Measurements from ENCODE around the gene CMIP.

Gene CMIP

DNA sequence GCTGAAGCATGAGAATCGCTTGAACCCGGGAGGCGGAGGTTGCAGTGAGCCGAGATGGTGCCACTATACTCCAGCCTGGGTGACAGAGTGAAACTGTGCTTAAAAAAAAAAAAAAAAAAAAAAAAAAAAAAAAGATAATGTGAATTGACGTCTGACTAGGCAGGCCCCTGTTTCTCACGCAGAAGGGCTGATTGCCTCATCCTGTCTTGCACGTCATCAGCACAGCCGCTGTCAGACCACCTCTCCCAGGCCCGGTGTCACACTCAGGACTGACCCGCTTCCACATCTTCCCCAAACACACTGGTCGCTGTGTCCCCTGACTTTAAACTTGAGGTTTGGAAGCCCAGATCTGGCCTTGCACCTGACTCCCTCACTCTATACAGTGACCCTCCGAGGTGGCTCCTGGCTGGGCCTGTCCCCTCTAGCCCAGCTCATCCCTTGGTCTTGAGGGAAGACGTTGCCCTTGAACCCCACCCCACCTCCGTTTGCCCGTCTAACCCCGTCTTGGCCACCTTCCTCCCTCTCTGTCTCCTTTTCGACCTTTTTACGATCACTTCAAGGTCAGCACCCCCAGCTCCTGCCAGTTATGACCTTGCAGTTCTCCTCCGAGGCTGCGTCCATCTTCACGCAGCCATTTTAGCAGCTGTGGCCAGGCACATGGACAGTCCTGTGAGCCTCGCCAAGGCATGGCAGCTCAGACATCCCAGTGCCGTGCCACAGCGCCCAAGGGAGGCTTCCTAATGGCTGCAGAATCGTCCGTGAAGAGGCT is 184.6 kb downstream of the CMIP start:
- no peak for DNase-seq

DNA sequence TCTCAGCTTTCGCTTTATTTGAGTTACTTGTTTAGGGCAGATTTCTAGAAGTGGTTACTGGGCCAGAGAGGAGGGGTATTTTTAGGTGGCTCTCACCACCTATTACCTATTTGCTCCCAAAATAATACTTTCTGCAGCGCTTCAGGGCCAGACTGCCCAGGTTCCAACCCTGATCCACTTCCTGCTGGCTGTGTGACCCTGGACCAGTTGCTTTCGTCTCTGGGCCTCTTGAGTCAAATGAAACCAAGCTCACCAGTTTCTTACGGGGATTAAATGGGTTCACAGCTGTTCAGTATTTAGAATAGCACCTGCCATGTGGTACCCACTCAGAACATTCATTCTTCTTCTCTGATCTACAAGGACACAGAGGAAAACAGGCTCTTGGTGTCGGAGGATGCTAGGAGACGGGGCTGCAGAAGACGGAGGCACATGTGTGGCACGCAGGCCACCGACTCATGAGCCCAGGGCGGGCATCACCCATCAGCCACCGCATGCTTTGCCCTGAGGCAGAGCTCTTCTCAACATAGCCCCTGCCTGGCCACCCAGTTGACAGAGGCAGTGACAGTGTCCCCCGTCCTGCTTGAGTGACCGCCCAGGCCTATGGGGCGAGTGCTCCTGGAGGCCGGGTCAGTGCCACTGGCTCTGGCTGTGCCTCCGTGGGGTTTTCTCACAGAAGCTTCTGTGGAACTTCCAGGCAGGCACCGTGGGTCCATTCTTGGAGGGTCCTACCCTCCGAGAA is 185.5 kb downstream of the CMIP start:
- no peak for DNase-seq

DNA sequence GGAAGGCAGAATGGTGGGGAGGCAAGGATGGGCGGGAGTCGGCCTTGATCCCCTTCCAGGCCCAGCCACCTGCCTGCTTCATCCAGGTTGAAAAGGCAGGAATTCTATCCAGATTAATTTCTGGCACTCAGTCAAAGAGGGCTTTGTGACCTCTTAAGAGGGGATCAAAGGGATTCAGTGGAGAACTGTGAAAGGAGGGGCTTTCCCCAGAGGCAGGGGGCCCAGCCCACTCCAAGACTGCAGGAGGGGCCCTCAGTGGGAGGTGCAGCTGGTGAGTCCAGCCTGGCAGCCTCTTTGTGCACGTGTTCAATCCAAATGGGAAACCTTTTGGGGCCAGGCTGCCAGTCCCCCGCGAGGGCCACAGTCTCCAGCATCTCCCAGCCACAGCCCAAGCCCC is 186.0 kb downstream of the CMIP start:
- DNase-seq, result no peak

DNA sequence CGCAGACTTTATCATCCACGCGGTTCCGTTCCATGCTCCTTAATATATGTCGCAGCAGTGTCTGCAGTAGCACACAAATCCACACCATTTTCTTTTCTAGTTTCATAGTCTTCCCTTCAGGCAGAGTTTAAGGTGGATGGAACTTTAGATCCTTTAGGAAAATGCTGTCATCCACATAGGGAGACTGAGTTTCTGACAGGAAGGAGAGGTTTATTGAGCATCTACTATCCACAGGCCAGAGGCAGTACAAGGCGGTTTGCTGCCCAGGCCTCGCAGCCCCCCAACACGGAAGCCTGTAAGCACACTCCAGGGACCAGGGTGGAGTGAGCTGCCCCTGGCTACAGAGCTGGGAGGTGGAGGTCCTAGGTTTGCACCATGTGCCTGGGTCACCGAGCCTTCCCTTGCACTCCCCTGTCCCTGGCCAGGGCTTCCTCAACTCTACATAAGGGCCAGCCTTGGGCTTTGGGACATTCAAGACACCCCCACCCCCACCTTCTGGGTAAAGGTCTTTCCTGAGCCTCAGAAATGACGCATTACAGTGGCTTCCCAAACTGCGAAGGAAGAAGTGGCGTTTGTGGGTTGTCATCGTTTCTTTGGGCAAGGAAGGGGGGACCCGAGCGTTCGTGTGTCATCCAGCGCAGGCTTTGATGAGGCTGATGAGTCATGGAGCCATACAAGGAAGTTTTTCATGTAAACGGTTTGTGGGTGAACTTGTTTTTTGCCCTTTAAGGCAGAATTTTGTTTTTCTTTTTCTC is 188.0 kb downstream of the CMIP start:
- DNase-seq, result peak; percentile 86

GRCh38 chr16:81633147-81633619 is 188.6 kb downstream of the CMIP start:
- no peak for DNase-seq

DNA sequence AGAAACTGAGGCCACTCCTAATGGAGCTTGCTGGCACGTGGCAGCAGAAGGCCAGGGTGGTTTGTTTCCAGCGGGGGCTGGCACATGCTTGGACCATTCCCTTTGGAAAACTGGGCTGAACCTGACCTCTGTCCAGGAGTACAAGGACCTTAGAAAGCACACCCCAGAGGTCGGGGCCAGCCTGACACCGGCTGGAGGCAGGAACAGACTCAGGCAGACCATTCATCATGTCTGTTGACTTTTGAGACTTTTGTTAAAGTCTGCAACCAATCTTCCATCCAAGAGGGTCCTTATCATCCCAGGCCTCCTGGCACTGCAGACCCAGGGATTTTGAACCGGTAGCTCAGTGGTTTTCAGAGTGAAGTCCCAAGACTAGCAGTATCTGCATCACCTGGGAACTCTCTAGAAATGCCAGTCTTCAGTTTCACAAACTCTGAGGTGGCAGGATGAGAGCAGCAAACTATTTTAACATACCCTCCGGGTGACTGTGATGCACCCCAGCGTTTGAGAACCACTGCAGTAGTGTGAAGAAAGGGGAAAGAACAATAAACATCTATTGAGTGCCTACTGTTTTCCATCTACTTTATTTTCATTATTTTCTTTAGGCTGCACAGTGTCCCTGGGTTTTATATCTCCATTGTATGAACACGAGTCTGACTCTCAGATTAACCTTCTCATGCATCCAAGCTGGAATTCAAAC is 189.2 kb downstream of the CMIP start:
- DNase-seq, result no peak

DNA sequence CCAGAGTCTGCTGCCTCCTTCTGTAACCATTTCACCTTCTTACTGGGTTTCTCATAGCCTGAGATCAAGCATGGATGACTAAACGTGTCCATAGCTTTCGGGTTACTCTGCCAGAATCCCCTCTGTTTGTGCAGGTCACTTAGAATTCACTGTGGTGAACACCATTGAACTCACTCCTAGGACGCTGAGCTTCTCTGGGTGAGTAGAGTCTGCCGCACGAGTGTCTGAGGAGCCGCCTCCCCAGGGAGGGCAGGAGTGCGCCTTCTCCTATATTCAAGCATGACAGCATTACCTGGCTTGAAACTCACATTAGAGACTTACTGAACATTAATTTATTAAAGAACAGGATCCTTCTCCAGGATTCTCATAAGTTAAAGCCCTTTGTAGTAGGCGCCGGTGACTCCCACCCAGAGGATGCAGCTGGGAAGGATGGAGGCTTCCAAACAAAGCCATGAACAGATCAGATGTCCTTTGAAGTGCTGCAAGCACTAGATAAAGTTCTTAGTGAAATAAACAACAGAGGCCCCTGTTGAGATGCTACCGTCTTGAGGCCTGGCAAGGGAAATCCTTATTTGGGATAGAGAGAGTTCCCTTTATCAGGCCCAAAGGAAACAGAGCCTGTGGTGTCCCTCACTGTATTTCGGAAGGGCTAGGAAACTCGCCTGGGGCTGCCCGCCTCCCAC is 189.9 kb downstream of the CMIP start:
- no peak for DNase-seq

- DNase-seq, result no peak
Measured at GRCh38 chr16:81635063-81635937, 190.7 kb downstream of the CMIP start.

GRCh38 chr16:81636298-81636993 is 191.8 kb downstream of the CMIP start:
- DNase-seq, result no peak

- no peak for DNase-seq
Measured at GRCh38 chr16:81637336-81638235, 193.0 kb downstream of the CMIP start.

- DNase-seq, result no peak
Measured at GRCh38 chr16:81638286-81638945, 193.8 kb downstream of the CMIP start.

DNA sequence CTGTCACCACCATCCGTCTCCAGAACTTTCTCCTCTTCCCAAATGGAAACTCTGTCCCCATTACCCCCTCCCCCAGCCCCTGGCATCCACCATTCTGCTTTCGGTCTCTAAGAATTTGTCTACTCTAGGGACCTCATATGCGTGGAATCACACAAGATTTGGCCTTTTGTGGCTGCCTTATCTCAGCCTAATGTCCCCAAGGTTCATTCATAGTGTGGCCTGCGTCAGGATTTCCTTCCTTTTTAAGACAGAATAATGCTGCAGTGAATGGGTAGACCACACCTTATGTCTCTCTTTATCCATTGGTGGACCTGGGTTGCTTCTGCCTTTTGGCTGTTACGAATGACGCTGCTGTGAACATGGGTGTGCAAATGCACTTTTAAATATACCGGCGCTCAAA is 194.7 kb downstream of the CMIP start:
- DNase-seq, result no peak

DNA sequence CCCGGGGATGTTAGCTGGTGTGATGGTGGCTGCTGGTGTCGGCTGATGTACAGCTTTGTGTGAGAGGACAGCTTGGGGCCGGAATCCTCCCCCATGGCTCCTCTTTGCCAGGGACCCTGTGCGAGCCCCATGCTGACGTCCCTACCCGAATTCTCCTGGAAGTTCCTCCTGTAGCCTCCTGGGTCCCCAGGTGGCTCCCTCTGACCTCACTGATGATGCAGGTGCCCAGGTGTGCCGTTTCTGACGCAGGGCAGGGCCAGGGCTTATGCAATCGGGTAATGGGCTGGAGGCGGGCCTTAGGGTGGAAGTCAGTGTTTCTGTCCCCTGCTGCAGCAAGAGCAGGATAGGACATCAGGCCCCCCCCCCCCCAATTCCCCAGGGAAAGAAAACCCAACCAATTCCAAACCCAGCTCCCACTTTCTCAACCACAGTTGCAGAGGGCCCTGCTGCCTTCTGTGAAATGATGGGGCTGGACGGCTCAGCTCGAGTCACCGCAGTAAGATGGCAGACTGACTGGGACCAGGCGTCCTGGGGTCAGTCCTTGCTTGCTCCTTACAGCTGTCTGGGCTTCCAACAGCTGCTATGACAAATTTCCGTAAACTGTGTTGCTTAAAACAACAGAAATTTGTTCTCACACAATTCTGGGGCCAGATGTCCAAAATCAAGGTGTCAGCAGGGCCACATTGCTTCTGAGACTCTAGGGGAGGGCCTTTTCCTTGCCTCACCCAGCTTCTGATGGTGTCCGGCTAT is 195.5 kb downstream of the CMIP start:
- DNase-seq, result no peak

- DNase-seq, result no peak
Measured at GRCh38 chr16:81640681-81641070, 196.1 kb downstream of the CMIP start.

- DNase-seq, result no peak
Measured at GRCh38 chr16:81641395-81642106, 196.9 kb downstream of the CMIP start.

- DNase-seq, result no peak
Measured at GRCh38 chr16:81642107-81642436, 197.5 kb downstream of the CMIP start.

GRCh38 chr16:81642943-81643342 is 198.3 kb downstream of the CMIP start:
- no peak for DNase-seq

GRCh38 chr16:81645266-81645694 is 200.7 kb downstream of the CMIP start:
- no peak for DNase-seq
